Coronary artery (tissue), 2 donors: ENCODE data around the gene SLC17A4.

Experiments used
- DNase-seq: peaks from one replicate; pipeline ENCODE4 v3.0.0-alpha.2; 2017; ENCODE audit warnings: low spot score
- H3K27ac ChIP-seq, 2 donors: fragments of 200-600 bp; sonication (generic); one replicate each; pipeline ENCODE4 v1.5.1; 2016 to 2019
- H3K4me3 ChIP-seq: fragments of 200-600 bp; sonication (generic); 2 replicates; pipeline ENCODE4 v1.5.1; 2016; ENCODE audit warnings: mild to moderate bottlenecking, moderate library complexity
- CTCF ChIP-seq: fragments of 200-600 bp; sonication (generic); IDR thresholded peaks from one replicate; pipeline ENCODE4 v1.5.1; 2019; ENCODE audit warnings: antibody characterized with exemption

Gene SLC17A4

GRCh38 chr6:25787428-25787827 lies 32.9 kb downstream of the SLC17A4 start:
- TF ChIP-seq CTCF, result no peak
- no peak for DNase-seq
- Histone ChIP-seq H3K4me3 (no peak overlapping the region), H3K27ac (no peak overlapping the region)

DNA sequence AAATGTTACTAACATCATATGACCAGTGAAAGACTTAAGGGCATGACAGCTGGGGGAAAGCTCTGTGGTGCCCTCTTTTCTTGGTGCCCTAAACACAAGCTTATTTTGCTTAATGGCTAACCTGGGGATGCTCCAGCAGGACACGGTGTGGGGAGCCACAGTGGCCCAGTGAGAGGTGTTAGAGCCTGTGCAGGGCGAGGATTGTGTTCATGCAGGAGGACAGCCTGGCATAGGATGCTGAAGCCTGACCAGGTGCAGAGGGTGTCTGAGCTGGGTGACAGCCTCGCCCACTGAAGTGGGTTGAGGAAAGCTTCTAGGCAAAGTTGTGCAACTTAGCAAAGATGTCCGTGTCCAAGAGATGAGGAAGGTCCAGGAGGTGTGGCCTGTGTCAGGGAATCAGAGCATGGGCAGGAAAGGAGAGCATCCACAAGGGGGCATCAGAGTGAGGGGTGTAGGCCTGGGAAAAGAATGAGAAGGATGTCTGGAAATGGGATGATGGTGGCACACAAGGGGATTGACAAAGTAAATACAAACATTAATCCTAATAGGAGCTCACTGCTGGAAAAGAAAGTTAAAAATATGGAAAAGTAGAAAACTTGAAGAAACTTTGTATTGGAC lies 33.9 kb downstream of the SLC17A4 start:
- no peak for TF ChIP-seq CTCF
- no peak overlapping the region for H3K4me3 ChIP-seq
- DNase-seq, result no peak
- H3K27ac ChIP-seq, result no peak overlapping the region

GRCh38 chr6:25789475-25789874 lies 34.9 kb downstream of the SLC17A4 start:
- Histone ChIP-seq H3K4me3 (no peak overlapping the region), H3K27ac (no peak overlapping the region)
- no peak for DNase-seq
- TF ChIP-seq CTCF, result no peak

DNA sequence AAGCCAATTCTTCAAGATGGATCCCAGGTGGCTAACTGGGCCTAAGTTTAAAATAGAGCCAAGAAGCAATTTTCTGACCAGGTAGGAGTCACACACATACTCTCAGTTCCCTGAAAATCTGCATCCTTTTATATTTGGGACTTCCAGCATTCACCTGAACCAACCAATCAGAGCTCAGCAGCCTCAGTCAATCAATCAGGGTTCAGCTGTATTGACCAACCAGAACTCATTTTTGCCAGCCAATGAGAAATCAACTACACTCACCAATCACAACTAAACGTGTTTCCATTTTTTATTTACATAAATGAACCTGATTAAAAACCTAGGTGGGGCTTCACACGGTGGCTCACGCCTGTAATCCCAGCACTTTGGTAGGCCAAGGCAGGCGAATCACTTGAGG lies 37.5 kb downstream of the SLC17A4 start:
- Histone ChIP-seq H3K27ac (no peak overlapping the region), H3K4me3 (no peak overlapping the region)
- no peak for TF ChIP-seq CTCF
- DNase-seq, result no peak

GRCh38 chr6:25793970-25794369 lies 39.4 kb downstream of the SLC17A4 start:
- Histone ChIP-seq H3K27ac (no peak overlapping the region), H3K4me3 (no peak overlapping the region)
- no peak for TF ChIP-seq CTCF
- DNase-seq, result no peak

GRCh38 chr6:25794784-25795183 lies 40.2 kb downstream of the SLC17A4 start:
- TF ChIP-seq CTCF, result no peak
- Histone ChIP-seq H3K27ac (no peak overlapping the region), H3K4me3 (no peak overlapping the region)
- no peak for DNase-seq

GRCh38 chr6:25801436-25801835 lies 46.9 kb downstream of the SLC17A4 start:
- H3K4me3 ChIP-seq, result no peak overlapping the region
- DNase-seq, result no peak
- H3K27ac ChIP-seq, result no peak overlapping the region
- TF ChIP-seq CTCF, result no peak
